Urinary bladder (tissue), 4 donors: ENCODE measurements around the gene PAPPA2. TPM values are rescaled to one million over a fixed set of nuclear protein-coding genes. Genes with fewer than 3 reads are reported as not detected.
"Not testable (repeated sequence)": the region's sequence is repeated elsewhere in the genome, so short reads cannot be mapped to it uniquely, and the experiment has no call there.

ENCODE experiments used
- DNase-seq: peaks from one replicate; pipeline ENCODE4 v3.0.0-alpha.2; 2015; ENCODE audit errors: extremely low spot score
- H3K27ac ChIP-seq: one replicate; pipeline ENCODE4 v1.5.1; 2013; ENCODE audit warnings: low read depth, mild to moderate bottlenecking, moderate library complexity
- H3K36me3 ChIP-seq: one replicate; pipeline ENCODE4 v1.6.1; 2013; ENCODE audit warnings: mild to moderate bottlenecking, moderate library complexity; ENCODE audit not compliant: insufficient read depth
- H3K4me1 ChIP-seq: one replicate; pipeline ENCODE4 v1.6.1; 2013; ENCODE audit warnings: mild to moderate bottlenecking, moderate library complexity; ENCODE audit not compliant: insufficient read depth
- H3K4me3 ChIP-seq: one replicate; pipeline ENCODE4 v1.5.1; 2013; ENCODE audit warnings: low read depth, low read length
- WGBS: extraction: QIAGEN DNeasy Blood & Tissue Kit; methylation state at CpG from one replicate; pipeline ENCODE4 v1.1.7; 2013; 5-methylcytosine and 5-hydroxymethylcytosine counted together
- polyA plus RNA-seq: library from polyadenylated mRNA; stranded (reverse); fragments of 200-250 nt; gene quantifications from one replicate; pipeline ENCODE4 v1.2.3, GENCODE V29; 2013
- total RNA-seq: library from RNA; depleted of rRNA; stranded (reverse); fragments of >200 nt; gene quantifications from one replicate; pipeline ENCODE4 v1.2.3, GENCODE V29; 2014
- donor health status: healthy with polysubstance abuse.
- donor health status: healthy.

The PAPPA2 gene
- total and polyA plus RNA-seq, 2 donors, result 0.54 to 4.6 TPM

- Histone ChIP-seq H3K36me3 (no peaks in the 10 kb centered on the region), H3K4me3 (no peak overlapping the region), H3K27ac (no peak overlapping the region), H3K4me1 (no peaks in the 10 kb centered on the region)
- no peak for DNase-seq
Observed at GRCh38 chr1:176617881-176618280, 154.9 kb downstream of the PAPPA2 start.

GRCh38 chr1:176619261-176619660 lies 156.3 kb downstream of the PAPPA2 start:
- no peaks in the 10 kb centered on the region for H3K4me1 ChIP-seq
- 75% methylated on average over 1 of the region's 1 CpG for WGBS
- no peak overlapping the region for H3K4me3 ChIP-seq
- DNase-seq, result no peak
- no peak overlapping the region for H3K27ac ChIP-seq
- H3K36me3 ChIP-seq, result no peaks in the 10 kb centered on the region

- no peaks in the 10 kb centered on the region for H3K4me1 ChIP-seq
- no peaks in the 10 kb centered on the region for H3K36me3 ChIP-seq
- H3K27ac ChIP-seq, result no peak overlapping the region
- H3K4me3 ChIP-seq, result no peak overlapping the region
- 75% methylated on average over 3 of the region's 3 CpGs for WGBS
- no peak for DNase-seq
Observed at GRCh38 chr1:176625365-176625764, 162.4 kb downstream of the PAPPA2 start.

- no peak for DNase-seq
- H3K4me1 ChIP-seq, result no peaks in the 10 kb centered on the region
- no peaks in the 10 kb centered on the region for H3K36me3 ChIP-seq
- 90% methylated on average over 4 of the region's 4 CpGs for WGBS
- H3K4me3 ChIP-seq, result no peak overlapping the region
- H3K27ac ChIP-seq, result no peak overlapping the region
Observed at GRCh38 chr1:176626572-176627061, 163.6 kb downstream of the PAPPA2 start.

GRCh38 chr1:176628775-176629174 lies 165.8 kb downstream of the PAPPA2 start:
- Histone ChIP-seq H3K4me1 (no peaks in the 10 kb centered on the region), H3K27ac (no peak overlapping the region), H3K36me3 (no peaks in the 10 kb centered on the region), H3K4me3 (no peak overlapping the region)
- 38% methylated on average over 2 of the region's 2 CpGs for WGBS
- no peak for DNase-seq

- H3K36me3 ChIP-seq, H3K4me3 ChIP-seq, H3K27ac ChIP-seq, DNase-seq, H3K4me1 ChIP-seq: not testable (repeated sequence)
Observed at GRCh38 chr1:176634733-176635132, 171.8 kb downstream of the PAPPA2 start.

- Histone ChIP-seq H3K27ac (no peak overlapping the region), H3K36me3 (no peaks in the 10 kb centered on the region), H3K4me3 (no peak overlapping the region), H3K4me1 (no peaks in the 10 kb centered on the region)
- DNase-seq, result no peak
- 48% methylated on average over 3 of the region's 3 CpGs for WGBS
Observed at GRCh38 chr1:176638713-176639526, 175.9 kb downstream of the PAPPA2 start.

GRCh38 chr1:176643536-176643935 lies 180.6 kb downstream of the PAPPA2 start:
- H3K4me3 ChIP-seq, result no peak overlapping the region
- DNase-seq, result no peak
- H3K27ac ChIP-seq, result no peak overlapping the region
- no peaks in the 10 kb centered on the region for H3K4me1 ChIP-seq
- H3K36me3 ChIP-seq, result no peaks in the 10 kb centered on the region
- 60% methylated on average over 3 of the region's 3 CpGs for WGBS

- H3K4me1 ChIP-seq, result no peaks in the 10 kb centered on the region
- 72% methylated on average over 1 of the region's 1 CpG for WGBS
- no peak overlapping the region for H3K27ac ChIP-seq
- no peaks in the 10 kb centered on the region for H3K36me3 ChIP-seq
- no peak for DNase-seq
- no peak overlapping the region for H3K4me3 ChIP-seq
Observed at GRCh38 chr1:176648556-176648955, 185.6 kb downstream of the PAPPA2 start.

- 21% methylated on average over 3 of the region's 3 CpGs for WGBS
- no peak overlapping the region for H3K27ac ChIP-seq
Observed at GRCh38 chr1:176656257-176656995, 193.5 kb downstream of the PAPPA2 start.

GRCh38 chr1:176669782-176670181 lies 206.8 kb downstream of the PAPPA2 start:
- DNase-seq, result no peak
- Histone ChIP-seq H3K4me1 (no peaks in the 10 kb centered on the region), H3K4me3 (no peak overlapping the region), H3K36me3 (no peaks in the 10 kb centered on the region), H3K27ac (no peak overlapping the region)
- 71% methylated on average over 2 of the region's 2 CpGs for WGBS

More at GRCh38 chr1:176656257-176656995, 193.5 kb downstream of the PAPPA2 start:
- Histone ChIP-seq H3K4me1 (no peaks in the 10 kb centered on the region), H3K36me3 (no peaks in the 10 kb centered on the region), H3K4me3 (no peak overlapping the region)
- no peak for DNase-seq

GRCh38 chr1:176670853-176671252 lies 207.9 kb downstream of the PAPPA2 start:
- DNase-seq, result no peak
- Histone ChIP-seq H3K36me3 (no peaks in the 10 kb centered on the region), H3K27ac (no peak overlapping the region), H3K4me1 (no peaks in the 10 kb centered on the region), H3K4me3 (no peak overlapping the region)
- WGBS, result 83% methylated on average over 3 of the region's 3 CpGs

- WGBS, result 87% methylated on average over 3 of the region's 3 CpGs
- Histone ChIP-seq H3K4me3 (no peak overlapping the region), H3K36me3 (no peaks in the 10 kb centered on the region), H3K4me1 (no peaks in the 10 kb centered on the region), H3K27ac (no peak overlapping the region)
- no peak for DNase-seq
Observed at GRCh38 chr1:176682830-176683535, 220.0 kb downstream of the PAPPA2 start.
